Hepatocyte (in vitro differentiated cells): Measurements from ENCODE around the gene TAF15. TPM values are rescaled to one million over a fixed set of nuclear protein-coding genes. Genes with fewer than 3 reads are reported as not detected.

Source experiments
- DNase-seq: peaks from one replicate; pipeline ENCODE4 v3.0.0-alpha.2; 2016; ENCODE audit warnings: low spot score
- H2AFZ ChIP-seq: fragments of 200-600 bp; sonication (generic); 2 replicates; pipeline ENCODE4 v1.6.0; 2016; ENCODE audit warnings: antibody characterized with exemption, mild to moderate bottlenecking
- H3K27ac ChIP-seq: fragments of 200-600 bp; sonication (generic); 2 replicates; pipeline ENCODE4 v1.5.1; 2016; ENCODE audit warnings: mild to moderate bottlenecking
- H3K27me3 ChIP-seq: fragments of 200-600 bp; sonication (generic); 2 replicates; pipeline ENCODE4 v1.6.1; 2016
- H3K36me3 ChIP-seq: fragments of 200-600 bp; sonication (generic); replicated peaks from 2 replicates; pipeline ENCODE4 v1.5.1; 2016; ENCODE audit warnings: low read depth; ENCODE audit not compliant: insufficient read depth
- H3K4me1 ChIP-seq: fragments of 200-600 bp; sonication (generic); 2 replicates; pipeline ENCODE4 v1.5.1; 2016; ENCODE audit warnings: mild to moderate bottlenecking, moderate library complexity; ENCODE audit not compliant: insufficient read depth
- H3K4me2 ChIP-seq: fragments of 200-600 bp; sonication (generic); 2 replicates; pipeline ENCODE4 v1.6.0; 2016
- H3K4me3 ChIP-seq: fragments of 200-600 bp; sonication (generic); 2 replicates; pipeline ENCODE4 v1.5.1; 2016; ENCODE audit warnings: mild to moderate bottlenecking
- H3K79me2 ChIP-seq: fragments of 200-600 bp; sonication (generic); 2 replicates; pipeline ENCODE4 v1.6.0; 2017; ENCODE audit warnings: mild to moderate bottlenecking
- H3K9me2 ChIP-seq: fragments of 200-600 bp; sonication (generic); replicated peaks from 2 replicates; pipeline ENCODE4 v1.6.0; 2017; ENCODE audit warnings: mild to moderate bottlenecking; ENCODE audit not compliant: insufficient read depth
- H3K9me3 ChIP-seq: fragments of 200-600 bp; sonication (generic); 2 replicates; pipeline ENCODE4 v1.5.1; 2016; ENCODE audit warnings: low read depth, mild to moderate bottlenecking
- H4K20me1 ChIP-seq: fragments of 200-600 bp; sonication (generic); 2 replicates; pipeline ENCODE4 v1.6.0; 2016; ENCODE audit warnings: mild to moderate bottlenecking; ENCODE audit not compliant: insufficient read depth, poor library complexity, severe bottlenecking
- CTCF ChIP-seq: fragments of 200-600 bp; sonication (generic); IDR thresholded peaks from 2 replicates; pipeline ENCODE4 v1.5.1; 2016; ENCODE audit warnings: antibody characterized with exemption, mild to moderate bottlenecking; ENCODE audit not compliant: poor library complexity
- EZH2 ChIP-seq: fragments of 200-600 bp; sonication (generic); IDR thresholded peaks from 2 replicates; pipeline ENCODE4 v1.6.1; 2016; ENCODE audit warnings: antibody characterized with exemption, mild to moderate bottlenecking, borderline replicate concordance
- EZH2phosphoT487 ChIP-seq: fragments of 200-600 bp; sonication (generic); IDR thresholded peaks from one replicate; pipeline ENCODE4 v1.6.1; 2018; ENCODE audit warnings: antibody characterized with exemption, mild to moderate bottlenecking, low read depth, moderate library complexity; ENCODE audit not compliant: unreplicated experiment, severe bottlenecking
- WGBS: methylation state at CpG from one replicate; pipeline ENCODE4 v1.1.6; 2016; ENCODE audit warnings: low lambda C conversion rate; ENCODE audit errors: missing lambda C conversion rate; 5-methylcytosine and 5-hydroxymethylcytosine counted together
- polyA plus RNA-seq: library from polyadenylated mRNA; unstranded; fragments of >200 nt; fragmentation: Nextera tagmentation; extraction: Ambion mirVana; gene quantifications from 2 replicates; pipeline ENCODE4 v1.2.1, GENCODE V29; 2016
- total RNA-seq: library from RNA; depleted of rRNA; stranded (reverse); fragments of >200 nt; gene quantifications from 2 replicates; pipeline ENCODE4 v1.2.3, GENCODE V29; 2014

The TAF15 gene
- total and polyA plus RNA-seq, 2 experiments from 2014 or later: 15.7 to 36.1 TPM

- WGBS: 88% methylated on average over 5 of the region's 5 CpGs
- TF ChIP-seq CTCF (no peak), EZH2 (no peak), EZH2phosphoT487 (no peak)
- H3K79me2 ChIP-seq: peaks cover 77% of the 10 kb centered on the region
Measured at GRCh38 chr17:35812456-35812855, 3.2 kb downstream of the TAF15 start.

GRCh38 chr17:35816723-35817122, 7.4 kb downstream of the TAF15 start:
- Histone ChIP-seq H3K9me3 (no peaks in the 10 kb centered on the region), H3K36me3 (peaks cover 5% of the 10 kb centered on the region), H3K9me2 (no peaks in the 10 kb centered on the region), H3K4me1 (peaks cover 14% of the 10 kb centered on the region), H3K4me2 (peak overlapping the region; percentile 38), H2AFZ (no peak overlapping the region), H3K27me3 (no peaks in the 10 kb centered on the region), H3K27ac (no peak overlapping the region), H3K79me2 (peaks cover 100% of the 10 kb centered on the region), H3K4me3 (no peak overlapping the region), H4K20me1 (peaks cover 82% of the 10 kb centered on the region)
- TF ChIP-seq EZH2phosphoT487: no peak
- no peak for TF ChIP-seq CTCF
- TF ChIP-seq EZH2: no peak
- WGBS: 82% methylated on average over 5 of the region's 5 CpGs
- DNase-seq: no peak

More at GRCh38 chr17:35812456-35812855, 3.2 kb downstream of the TAF15 start:
- H3K4me3 ChIP-seq: no peak overlapping the region
- no peaks in the 10 kb centered on the region for H3K9me3 ChIP-seq
- no peak overlapping the region for H3K27ac ChIP-seq
- no peaks in the 10 kb centered on the region for H3K9me2 ChIP-seq
- no peaks in the 10 kb centered on the region for H3K36me3 ChIP-seq
- peaks cover 21% of the 10 kb centered on the region for H3K4me1 ChIP-seq
- peaks cover 73% of the 10 kb centered on the region for H4K20me1 ChIP-seq
- H3K27me3 ChIP-seq: no peaks in the 10 kb centered on the region
- H3K4me2 ChIP-seq: no peak overlapping the region
- H2AFZ ChIP-seq: no peak overlapping the region
- DNase-seq: no peak

- no peaks in the 10 kb centered on the region for H3K27me3 ChIP-seq
- peak overlapping the region; percentile 38 for H3K4me2 ChIP-seq
- peaks cover 12% of the 10 kb centered on the region for H3K4me1 ChIP-seq
- WGBS: 31% methylated on average over 1 of the region's 1 CpG
- H3K79me2 ChIP-seq: peaks cover 100% of the 10 kb centered on the region
- H2AFZ ChIP-seq: no peak overlapping the region
- peak overlapping the region; percentile 0 for H3K27ac ChIP-seq
- peaks cover 5% of the 10 kb centered on the region for H3K36me3 ChIP-seq
- H3K9me3 ChIP-seq: no peaks in the 10 kb centered on the region
- no peak overlapping the region for H3K4me3 ChIP-seq
- no peaks in the 10 kb centered on the region for H3K9me2 ChIP-seq
- no peak for TF ChIP-seq EZH2phosphoT487
- peaks cover 77% of the 10 kb centered on the region for H4K20me1 ChIP-seq
- DNase-seq: no peak
Measured at GRCh38 chr17:35817196-35817595, 7.9 kb downstream of the TAF15 start.

- no peak overlapping the region for H3K27ac ChIP-seq
- H3K27me3 ChIP-seq: no peaks in the 10 kb centered on the region
- H3K79me2 ChIP-seq: peaks cover 88% of the 10 kb centered on the region
- peaks cover 12% of the 10 kb centered on the region for H3K4me1 ChIP-seq
- H2AFZ ChIP-seq: no peak overlapping the region
- H3K36me3 ChIP-seq: peaks cover 11% of the 10 kb centered on the region
- H4K20me1 ChIP-seq: peaks cover 61% of the 10 kb centered on the region
- no peak for DNase-seq
- WGBS: 82% methylated on average over 1 of the region's 1 CpG
- H3K4me3 ChIP-seq: no peak overlapping the region
- no peaks in the 10 kb centered on the region for H3K9me2 ChIP-seq
- H3K4me2 ChIP-seq: no peak overlapping the region
- no peaks in the 10 kb centered on the region for H3K9me3 ChIP-seq
- no peak for TF ChIP-seq CTCF
- no peak for TF ChIP-seq EZH2
- TF ChIP-seq EZH2phosphoT487: no peak
Measured at GRCh38 chr17:35819455-35819854, 10.2 kb downstream of the TAF15 start.
